K562 (cell line): Measurements from ENCODE around the gene CRAT. TPM values are rescaled to one million over a fixed set of nuclear protein-coding genes. Genes with fewer than 3 reads are reported as not detected.
A peak's percentile ranks its signal among the peaks of the same experiment; 100 is the strongest.

Experiments used
- ATAC-seq: fragments of 200-7000 bp; cut with Tn5 transposase; 3 replicates; pipeline ENCODE4 v1.9.1; 2020; ENCODE audit warnings: moderate library complexity
- BruUV-seq: library from RNA; stranded (reverse); fragments of 400-500 nt; replicated peaks from 2 replicates; lab custom pipeline; 2021; lab: Mats Ljungman, UMichigan
- CTCF ChIA-PET: fragments of 300-600 bp; formaldehyde crosslinking; extraction: SDS; loops from one replicate; lab custom pipeline; 2021; ENCODE audit warnings: low intra/inter-chr PET ratio; lab: Yijun Ruan, JAX
- POLR2A ChIA-PET: fragments of 300-600, 350-650 bp; sonication (Branson Sonifier 250); formaldehyde crosslinking; extraction: SDS; loops from one replicate; lab custom pipeline; 2021; ENCODE audit warnings: antibody characterized with exemption, inconsistent platforms; lab: Yijun Ruan, JAX
- DNase-seq, 4 experiments: peaks; one replicate each; pipeline versions ENCODE4 v3.0.0 to v3.0.0-alpha.2; 2011 to 2018; ENCODE audit warnings: low spot score in 3 of 4, mixed read lengths in 3 of 4; ENCODE audit errors: extremely low read depth in 1 of 4
- FAIRE-seq: peaks from 2 replicates; lab custom pipeline; 2011; peaks lifted over from hg19 to GRCh38; lab: Jason Lieb, UNC
- H2AFZ ChIP-seq: 2 replicates; pipeline ENCODE4 v1.6.0; 2011; ENCODE audit warnings: low read depth, low read length, control low read depth, inconsistent platforms
- H3K27ac ChIP-seq: fragments of 200-600 bp; 3 replicates; pipeline ENCODE4 v1.8.0; 2011; ENCODE audit warnings: low read depth, mild to moderate bottlenecking, control low read depth, inconsistent platforms, low read length, moderate library complexity, mixed read lengths; ENCODE audit errors: extremely low read depth
- H3K27me3 ChIP-seq, 2 experiments: fragments of 300-600 bp in 1 of 2; 2 replicates in 1 of 2; 3 replicates in 1 of 2; pipeline versions ENCODE4 v1.6.0 to v1.8.0; 2011; ENCODE audit warnings: inconsistent platforms in 2 of 2, low read length in 2 of 2, mild to moderate bottlenecking in 1 of 2, mixed read lengths in 1 of 2, moderate library complexity in 1 of 2; ENCODE audit not compliant: control insufficient read depth in 2 of 2, insufficient read depth in 2 of 2
- H3K36me3 ChIP-seq: fragments of 300-600 bp; 3 replicates; pipeline ENCODE4 v1.8.0; 2011; ENCODE audit warnings: mild to moderate bottlenecking, low read length, inconsistent platforms; ENCODE audit not compliant: control insufficient read depth, insufficient read depth
- H3K4me1 ChIP-seq, 2 experiments: fragments of 200-600 bp in 1 of 2; replicated peaks in 1 of 2; 2 replicates in 1 of 2; 3 replicates in 1 of 2; pipeline versions ENCODE4 v1.5.1 to v1.8.0; 2011; ENCODE audit warnings: inconsistent platforms in 2 of 2, low read length in 2 of 2, mild to moderate bottlenecking in 1 of 2, mixed read lengths in 1 of 2, moderate library complexity in 1 of 2; ENCODE audit not compliant: control insufficient read depth in 2 of 2, insufficient read depth in 2 of 2
- H3K4me2 ChIP-seq: 2 replicates; pipeline ENCODE4 v1.6.1; 2011; ENCODE audit warnings: low read length, control low read depth, inconsistent platforms, mixed read lengths; ENCODE audit not compliant: insufficient read depth
- H3K4me3 ChIP-seq: fragments of 200-600 bp; sonication (generic), shearing (Covaris generic); 2 replicates; pipeline ENCODE4 v1.5.1; 2016; ENCODE audit warnings: control low read depth, inconsistent platforms
- H3K79me2 ChIP-seq: fragments of 200-600 bp; 3 replicates; pipeline ENCODE4 v1.8.0; 2011; ENCODE audit warnings: low read length, inconsistent platforms; ENCODE audit not compliant: control insufficient read depth, insufficient read depth
- H3K9ac ChIP-seq, 2 experiments: 2 replicates each; pipeline versions ENCODE4 v1.6.0 to v1.6.1; 2011; ENCODE audit warnings: low read depth in 2 of 2, low read length in 2 of 2, control low read depth in 1 of 2, inconsistent platforms in 1 of 2, mild to moderate bottlenecking in 1 of 2, mixed read lengths in 1 of 2; ENCODE audit not compliant: insufficient read depth in 1 of 2
- H3K9me1 ChIP-seq: one replicate; pipeline ENCODE4 v1.6.0; 2011; ENCODE audit warnings: inconsistent platforms, mild to moderate bottlenecking, low read length, moderate library complexity; ENCODE audit not compliant: control insufficient read depth, insufficient read depth
- H3K9me3 ChIP-seq: replicated peaks from 2 replicates; pipeline ENCODE4 v1.5.1; 2011; ENCODE audit warnings: low read depth, low read length, inconsistent platforms; ENCODE audit not compliant: control insufficient read depth, insufficient read depth
- H4K20me1 ChIP-seq: replicated peaks from 2 replicates; pipeline ENCODE4 v1.6.1; 2011; ENCODE audit warnings: low read length, inconsistent platforms, mixed read lengths; ENCODE audit not compliant: control insufficient read depth, insufficient read depth
- BCOR ChIP-seq: fragments of 450-650 bp; IDR thresholded peaks from 2 replicates; pipeline ENCODE4 v1.6.1; 2016
- CBX8 ChIP-seq: fragments of 200-600 bp; sonication (generic); IDR thresholded peaks from 2 replicates; pipeline ENCODE4 v1.6.1; 2012; ENCODE audit warnings: borderline replicate concordance, mixed run types, low read depth, mild to moderate bottlenecking, moderate library complexity, mixed read lengths, low read length, control low read depth, inconsistent platforms; ENCODE audit not compliant: poor library complexity, severe bottlenecking; ENCODE audit errors: extremely low read depth
- MEIS2 ChIP-seq: fragments of 450-650 bp; IDR thresholded peaks from 2 replicates; pipeline ENCODE4 v1.6.1; 2014; ENCODE audit warnings: mild to moderate bottlenecking; ENCODE audit not compliant: partially characterized antibody
- MTA3 ChIP-seq: fragments of 450-650 bp; formaldehyde crosslinking; IDR thresholded peaks from 2 replicates; pipeline ENCODE4 v1.6.1; 2017; ENCODE audit warnings: mild to moderate bottlenecking, borderline replicate concordance
- NR1H2 ChIP-seq: sonication (generic); formaldehyde crosslinking; IDR thresholded peaks from 2 replicates; pipeline ENCODE4 v1.4.0; 2020; ENCODE audit warnings: mild to moderate bottlenecking, missing genetic modification reagents
- NR4A1 ChIP-seq, 2 experiments: fragments of 250-450 bp in 1 of 2; fragments of 450-650 bp in 1 of 2; sonication (Bioruptor Pico) in 1 of 2; IDR thresholded peaks; 2 replicates each; pipeline versions ENCODE4 v1.4.0 to v1.6.1; 2016 to 2020; ENCODE audit warnings: mild to moderate bottlenecking in 2 of 2, missing compliant biosample characterization in 1 of 2, missing genetic modification characterization in 1 of 2, moderate library complexity in 1 of 2
- POLR2H ChIP-seq: IDR thresholded peaks from 2 replicates; pipeline ENCODE4 v1.6.1; 2016; ENCODE audit warnings: missing genetic modification characterization, low read depth, mild to moderate bottlenecking, control low read depth, missing compliant biosample characterization, moderate library complexity
- SMC3 ChIP-seq: conservative IDR thresholded peaks from 2 replicates; pipeline ENCODE4 v1.6.1; 2011; ENCODE audit warnings: low read depth, low read length, improper control_type of control experiment; ENCODE audit not compliant: insufficient read depth
- STAG1 ChIP-seq: sonication (generic); formaldehyde crosslinking; IDR thresholded peaks from 2 replicates; pipeline ENCODE4 v1.5.0; 2020; ENCODE audit warnings: missing genetic modification reagents, borderline replicate concordance
- TFAM ChIP-seq: fragments of 250-450 bp; sonication (Bioruptor Pico); conservative IDR thresholded peaks from 2 replicates; pipeline ENCODE4 v1.5.0; 2021; ENCODE audit warnings: mild to moderate bottlenecking, moderate library complexity
- ZBTB2 ChIP-seq: fragments of 450-650 bp; IDR thresholded peaks from 2 replicates; pipeline ENCODE4 v1.6.1; 2016; ENCODE audit warnings: antibody characterized with exemption
- ZNF551 ChIP-seq: fragments of 250-450 bp; sonication (Bioruptor Pico); IDR thresholded peaks from 2 replicates; pipeline ENCODE4 v1.5.0; 2021; ENCODE audit warnings: mild to moderate bottlenecking, moderate library complexity
- ZNF778 ChIP-seq: fragments of 450-650 bp; formaldehyde crosslinking; IDR thresholded peaks from 2 replicates; pipeline ENCODE4 v1.4.0; 2020; ENCODE audit warnings: mild to moderate bottlenecking, moderate library complexity
- ZSCAN32 ChIP-seq: fragments of 450-650 bp; formaldehyde crosslinking; IDR thresholded peaks from 2 replicates; pipeline ENCODE4 v1.4.0; 2020; ENCODE audit warnings: mild to moderate bottlenecking, moderate library complexity
- WGBS: fragments of 100-300 bp; shearing (Covaris generic); methylation state at CpG from one replicate; pipeline ENCODE4 v1.1.6; 2016; ENCODE audit warnings: low coverage, mixed read lengths; ENCODE audit not compliant: insufficient coverage; ENCODE audit errors: missing lambda C conversion rate; 5-methylcytosine and 5-hydroxymethylcytosine counted together
- in situ Hi-C: fragments of 300-500 bp; cut with MboI; formaldehyde crosslinking; loops from 4 replicates; pipeline ENCODE4 v1.15.0; 2018; ENCODE audit warnings: inconsistent platforms, mixed read lengths
- intact Hi-C: fragments of 100-400 bp; cut with micrococcal nuclease; formaldehyde crosslinking; loops from 2 replicates; pipeline ENCODE4 v1.14.2; 2022
- polyA plus RNA-seq, 8 experiments: library from polyadenylated mRNA; depleted of rRNA in 4 of 8; stranded (reverse) in 5 of 8; unstranded in 3 of 8; fragments of >200 nt; fragmentation: Nextera tagmentation in 2 of 8; fragmentation: Illumina TruSeq in 1 of 8; extraction: Ambion mirVana in 2 of 8; extraction: Trizol in 1 of 8; gene quantifications; 2 replicates each; pipeline versions ENCODE4 v1.2.1 to v1.2.3, GENCODE V29; 2011 to 2014; ENCODE audit warnings: inconsistent platforms in 1 of 8, missing spikeins in 1 of 8
- total RNA-seq, 7 experiments: library from RNA; depleted of rRNA in 6 of 7; stranded (reverse); fragments of >200 nt in 6 of 7; fragmentation: Illumina TruSeq in 2 of 7; extraction: Trizol in 2 of 7; gene quantifications; 2 replicates each; pipeline versions ENCODE4 v1.2.1 to v1.2.3, GENCODE V29; 2011 to 2021; ENCODE audit warnings: low replicate concordance in 1 of 7

CRAT gene
- total and polyA plus RNA-seq, 9 of the 15 experiments (the other 6 are each of a cell fraction or from before 2014, with no cell fraction given): 0.20 to 13.8 (median 5.4) TPM

DNA sequence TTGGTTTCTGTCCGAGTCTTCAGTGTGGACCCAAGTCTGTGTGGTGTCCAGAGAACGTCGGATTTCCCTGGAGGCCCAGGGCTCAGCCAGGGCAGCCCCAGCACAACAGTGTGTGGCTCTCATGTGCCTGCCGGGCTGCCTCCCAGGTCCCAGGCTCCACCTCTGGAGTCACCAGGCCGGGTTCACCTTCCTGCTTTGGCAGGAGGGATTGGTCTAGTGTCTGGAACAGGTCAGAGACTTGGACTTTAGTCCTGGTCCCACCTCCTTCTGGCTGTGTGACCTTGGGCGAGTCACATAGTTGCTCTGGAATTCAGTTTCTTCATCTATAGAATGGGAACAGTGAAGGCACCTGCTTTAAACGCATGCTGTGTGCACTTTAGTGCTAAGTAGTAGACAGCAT is 26.5 kb downstream of the CRAT start:
- WGBS: 79% methylated on average over 7 of the region's 7 CpGs
- TF ChIP-seq ZSCAN32: no peak
- no peak for TF ChIP-seq NR4A1 (CRISPR knock-in tag; IDR thresholded peaks at IDR 0.05)
- no peak for TF ChIP-seq NR4A1 (tag; IDR thresholded peaks at IDR 0.05)
- TF ChIP-seq, all 486 proteins: peak for 0
- no peak overlapping the region for H2AFZ ChIP-seq
- H4K20me1 ChIP-seq: no peaks in the 10 kb centered on the region; the same call in 1 of the 2 replicates
- in situ Hi-C loops: no loop called here
- peaks cover 62% of the 10 kb centered on the region for H3K36me3 ChIP-seq
- DNase-seq: no peak
- H3K27me3 ChIP-seq: no peaks in the 10 kb centered on the region
- no peaks in the 10 kb centered on the region for H3K9me1 ChIP-seq
- BruUV-seq: no TSS peak
- intact Hi-C loops: loop anchor here (5.0 kb wide), 1 partner anchor 47 kb away; the partner anchor contains the start of gene MIGA2
- H3K9me3 ChIP-seq: no peaks in the 10 kb centered on the region
- ChIA-PET CTCF (interaction anchor here (0.6 kb wide), 1 partner anchor 56 kb away, joined by 3 read pairs; the partner anchor contains the start of gene SH3GLB2), POLR2A (interaction anchor here (1.0 kb wide), 1 partner anchor 17 kb away, joined by 3 read pairs; no protein-coding TSS in a partner anchor)
- H3K9ac ChIP-seq: peak overlapping the region in 1 of 2 experiments; percentile 60; a peak in 2 of 4 replicates
- H3K79me2 ChIP-seq: peaks cover 46% of the 10 kb centered on the region
- H3K4me2 ChIP-seq: no peak overlapping the region
- no peak overlapping the region for H3K27ac ChIP-seq
- FAIRE-seq: no peak
- no peak for ATAC-seq
- no peak overlapping the region for H3K4me3 ChIP-seq
- H3K4me1 ChIP-seq: peaks cover 4 to 43% of the 10 kb centered on the region in 2 experiments; a peak in 4 of 5 replicates

GRCh38 chr9:129081388-129081904 is 29.1 kb downstream of the CRAT start:
- peak overlapping the region; percentile 95 for H2AFZ ChIP-seq
- no peaks in the 10 kb centered on the region; the same call in 1 of the 2 replicates for H4K20me1 ChIP-seq
- H3K4me2 ChIP-seq: peak overlapping the region; percentile 91
- 1% methylated on average over 15 of the region's 30 CpGs for WGBS
- peaks cover 47% of the 10 kb centered on the region for H3K79me2 ChIP-seq
- no peaks in the 10 kb centered on the region for H3K9me3 ChIP-seq
- no peaks in the 10 kb centered on the region for H3K27me3 ChIP-seq
- in situ Hi-C loops (no loop called here), intact Hi-C loops (loop anchor here (5.0 kb wide), 1 partner anchor 44 kb away; the partner anchor contains the start of gene MIGA2)
- ChIA-PET CTCF (no interaction called here), POLR2A (interaction anchor here (0.8 to 2.2 kb wide), 11 partner anchors 9 to 652 kb away, joined by 3 to 7 read pairs (median 3); no protein-coding TSS in a partner anchor)
- peak; percentile 0; the same call in 1 of the 3 replicates for ATAC-seq
- FAIRE-seq: no peak
- TSS peak; percentile 62 for BruUV-seq
- H3K36me3 ChIP-seq: peaks cover 42% of the 10 kb centered on the region; the same call in 2 of the 3 replicates
- H3K27ac ChIP-seq: peak overlapping the region; percentile 79
- peak overlapping the region; percentile 67 for H3K4me3 ChIP-seq
- DNase-seq: peak in 3 of 4 experiments; percentile 94 to 97 (median 96)
- H3K9ac ChIP-seq: peak overlapping the region; percentile 88 to 92
- H3K9me1 ChIP-seq: no peaks in the 10 kb centered on the region
- H3K4me1 ChIP-seq: peaks cover 4 to 50% of the 10 kb centered on the region in 2 experiments; a peak in 4 of 5 replicates
- peak; percentile 88 for TF ChIP-seq ZBTB2
- peak; percentile 90 for TF ChIP-seq MEIS2
- TF ChIP-seq ZNF778 (CRISPR knock-in tag): no peak
- no peak for TF ChIP-seq POLR2H (tag)
- TF ChIP-seq STAG1 (CRISPR knock-in tag): no peak
- no peak for TF ChIP-seq ZNF551 (CRISPR knock-in tag)
- TF ChIP-seq MTA3: no peak
- no peak for TF ChIP-seq NR1H2
- peak; percentile 69 for TF ChIP-seq BCOR
- TF ChIP-seq TFAM: no peak
- TF ChIP-seq SMC3: no peak
- TF ChIP-seq CBX8: no peak
